Measurements from ENCODE around the gene IL21R.

IL21R gene

GRCh38 chr16:27460213-27460612, 58.2 kb downstream of the IL21R start:
- TF ChIP-seq POLR2A (IDR thresholded peaks at IDR 0.05; ENCODE audit: low read depth, low read length) = no peak
- DNase-seq (ENCODE audit: insufficient read length, low spot score) (no peak), FAIRE-seq (no peak)

GRCh38 chr16:27460663-27461482, 58.9 kb downstream of the IL21R start:
- FAIRE-seq (no peak), DNase-seq (ENCODE audit: insufficient read length, low spot score) (no peak)
- TF ChIP-seq POLR2A (IDR thresholded peaks at IDR 0.05; ENCODE audit: low read depth, low read length) = no peak

- no peak for FAIRE-seq
- no peak for TF ChIP-seq POLR2A (IDR thresholded peaks at IDR 0.05; ENCODE audit: low read depth, low read length)
- no peak for DNase-seq (ENCODE audit: insufficient read length, low spot score)
Measured at GRCh38 chr16:27461483-27462171, 59.7 kb downstream of the IL21R start.

DNA sequence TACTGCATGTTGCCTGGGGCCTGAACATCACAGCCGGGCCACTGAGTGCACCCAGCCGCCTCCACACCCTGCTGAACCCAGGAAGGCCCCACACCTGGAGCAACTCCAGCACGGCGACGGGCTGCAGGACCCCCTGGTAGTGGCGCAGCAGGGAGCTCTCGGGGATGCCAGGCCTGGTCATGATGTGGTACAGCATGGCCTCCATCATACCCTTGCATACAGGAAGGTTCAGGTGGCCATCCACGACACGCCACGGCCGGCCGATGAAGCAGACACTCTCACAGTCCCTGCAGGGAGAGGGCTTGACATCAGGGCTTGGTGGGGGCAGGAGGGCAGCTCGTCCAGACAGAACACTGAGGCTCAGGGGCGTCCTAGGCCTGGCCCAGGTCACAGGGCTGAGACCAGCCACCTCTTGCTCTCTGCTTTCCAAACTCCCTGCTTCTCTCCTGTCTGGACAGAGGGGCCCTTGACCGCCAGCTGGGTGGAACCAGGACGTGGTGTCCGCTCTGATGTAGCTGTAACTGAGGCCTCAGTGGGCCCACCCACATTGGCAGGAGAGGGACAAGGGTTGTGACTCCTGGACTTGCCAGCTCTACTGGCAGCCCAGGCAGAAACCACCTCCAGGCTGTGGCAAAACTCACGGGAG, 60.3 kb downstream of the IL21R start:
- no peak for DNase-seq (ENCODE audit: insufficient read length, low spot score)
- FAIRE-seq = no peak
- TF ChIP-seq POLR2A (IDR thresholded peaks at IDR 0.05; ENCODE audit: low read depth, low read length) = no peak

DNA sequence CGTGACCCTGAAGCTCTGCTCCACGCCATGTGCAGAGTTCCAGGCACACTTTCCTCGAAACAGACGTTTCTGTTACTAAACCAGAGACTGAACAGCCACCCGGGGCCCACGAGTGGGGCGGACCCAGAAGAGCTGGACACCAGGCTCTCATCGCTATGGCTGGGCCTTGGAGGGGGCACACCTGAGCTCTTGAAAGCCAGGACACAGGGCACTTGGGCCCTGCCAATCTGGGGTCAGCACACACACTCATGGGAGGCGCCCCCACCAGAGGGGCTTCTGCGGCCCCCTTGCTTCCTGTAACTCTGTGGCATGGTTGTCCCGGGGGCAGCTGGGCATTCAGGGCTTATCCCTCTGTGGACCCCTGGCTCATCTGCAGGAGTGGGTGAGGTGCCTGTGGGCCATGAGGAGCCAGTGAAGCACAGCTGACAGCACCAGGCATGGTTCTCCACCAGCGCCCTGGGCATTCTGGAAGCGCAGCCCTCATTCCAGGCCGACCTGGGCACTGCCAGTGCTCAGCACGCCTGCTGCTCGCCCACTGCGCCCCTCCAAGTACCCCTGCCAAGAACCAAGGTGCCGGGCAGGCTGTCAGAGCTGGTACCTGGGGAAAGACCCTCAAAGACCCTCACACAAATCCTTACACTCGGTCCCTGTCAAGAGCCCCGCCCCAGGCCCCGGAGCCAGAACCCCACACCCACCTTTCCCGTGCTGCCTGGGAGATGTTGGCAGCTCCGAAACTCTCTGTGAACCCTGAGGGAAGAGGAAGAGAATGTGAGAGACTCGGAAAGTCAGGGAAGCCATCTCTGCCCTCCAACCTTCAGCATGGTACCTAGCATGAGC, 61.1 kb downstream of the IL21R start:
- no peak for FAIRE-seq
- no peak for DNase-seq (ENCODE audit: insufficient read length, low spot score)
- TF ChIP-seq POLR2A (IDR thresholded peaks at IDR 0.05; ENCODE audit: low read depth, low read length) = no peak

DNA sequence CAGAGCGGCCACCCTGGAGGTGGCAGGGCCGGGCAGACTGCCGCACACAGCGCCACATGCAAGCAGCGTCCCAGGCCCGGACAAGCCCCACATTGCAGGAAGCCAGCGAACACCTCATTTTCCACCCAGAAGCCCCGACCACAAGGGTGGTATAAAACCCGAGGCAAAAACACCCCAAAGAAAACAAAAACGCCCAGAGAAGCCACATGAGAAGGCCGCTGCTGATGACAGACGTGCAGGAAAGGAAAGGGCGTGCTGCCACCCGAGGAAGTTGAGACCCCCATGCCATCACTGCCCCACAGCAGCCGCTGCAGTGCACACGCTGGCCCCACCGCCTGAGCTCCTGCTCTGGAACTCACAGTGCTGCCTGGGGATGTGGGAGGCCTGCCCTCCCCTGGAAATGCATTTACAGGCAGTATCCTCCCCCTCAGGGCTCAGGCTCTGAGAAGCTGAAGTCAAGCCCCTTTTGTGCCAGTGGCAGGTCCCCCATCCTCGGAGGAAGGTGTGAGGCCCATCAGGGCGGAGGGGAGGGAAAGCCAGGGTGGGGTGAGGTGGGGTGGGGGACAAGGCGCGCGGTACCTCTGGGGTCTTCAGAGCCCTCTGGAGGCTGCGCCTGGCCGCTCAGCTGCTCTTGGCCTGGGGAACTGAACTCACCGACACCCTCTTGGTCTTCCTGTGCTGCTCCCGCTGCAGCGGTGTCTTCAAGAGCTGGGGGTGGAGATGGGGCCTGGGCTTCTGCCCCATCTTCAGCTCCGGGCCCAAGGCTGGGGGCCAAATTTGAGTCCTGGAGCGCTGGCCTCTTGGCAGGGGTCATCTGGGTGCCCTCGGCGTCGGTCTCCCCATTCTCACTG, 62.0 kb downstream of the IL21R start:
- DNase-seq (ENCODE audit: insufficient read length, low spot score) (no peak), FAIRE-seq (no peak)
- TF ChIP-seq POLR2A (IDR thresholded peaks at IDR 0.05; ENCODE audit: low read depth, low read length) = no peak

- DNase-seq (ENCODE audit: insufficient read length, low spot score) (no peak), FAIRE-seq (no peak)
- TF ChIP-seq POLR2A (IDR thresholded peaks at IDR 0.05; ENCODE audit: low read depth, low read length) = no peak
Measured at GRCh38 chr16:27464626-27465482, 62.9 kb downstream of the IL21R start.

- no peak for TF ChIP-seq POLR2A (IDR thresholded peaks at IDR 0.05; ENCODE audit: low read depth, low read length)
- DNase-seq (ENCODE audit: insufficient read length, low spot score) (no peak), FAIRE-seq (no peak)
Measured at GRCh38 chr16:27465483-27465879, 63.5 kb downstream of the IL21R start.

GRCh38 chr16:27468941-27469531, 67.1 kb downstream of the IL21R start:
- TF ChIP-seq POLR2A (IDR thresholded peaks at IDR 0.05; ENCODE audit: low read depth, low read length) = no peak
- DNase-seq (ENCODE audit: insufficient read length, low spot score) (no peak), FAIRE-seq (no peak)

DNA sequence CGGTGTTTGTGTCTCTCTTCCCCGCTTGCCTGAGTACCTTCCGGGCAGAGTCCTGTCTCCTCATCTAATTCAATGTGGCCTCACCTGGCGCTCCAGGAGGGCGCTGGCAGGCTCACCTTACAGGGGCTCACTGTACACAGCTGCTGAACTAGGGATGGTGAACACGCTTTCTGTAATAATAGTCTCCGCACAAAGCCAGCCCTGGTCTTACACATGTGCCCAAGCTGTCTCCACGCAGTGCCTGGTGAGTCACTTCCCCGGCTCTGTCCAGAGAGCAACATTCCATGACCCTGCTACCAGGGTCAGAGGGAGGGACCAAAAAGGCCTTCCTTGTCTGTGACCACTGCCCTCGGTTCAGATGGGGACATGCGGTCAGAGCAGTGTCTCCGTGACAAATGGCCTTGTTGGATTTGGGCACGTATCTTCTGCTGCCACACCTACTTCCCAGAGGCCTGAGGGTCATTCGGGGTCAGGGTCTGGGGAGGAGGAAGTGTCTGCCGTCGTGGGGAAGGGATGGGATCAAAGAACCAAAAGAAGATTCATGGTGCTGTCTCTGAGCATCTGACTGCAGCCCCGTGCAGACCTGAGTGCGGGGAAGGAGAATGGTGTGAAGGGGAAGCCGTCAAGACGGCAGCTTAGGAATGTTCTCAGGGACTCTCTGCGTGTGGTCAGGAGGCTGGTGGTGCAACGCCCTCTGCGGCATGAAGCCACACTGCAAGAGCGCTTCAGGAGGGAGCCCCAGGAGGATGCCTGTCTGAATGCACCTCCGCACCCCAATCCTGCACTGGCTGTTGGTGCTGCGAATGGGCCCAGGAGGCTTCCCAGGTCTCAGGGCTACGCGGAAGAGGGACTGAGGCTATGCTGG, 68.8 kb downstream of the IL21R start:
- DNase-seq (ENCODE audit: insufficient read length, low spot score) (peak; percentile 77), FAIRE-seq (no peak)
- TF ChIP-seq POLR2A (IDR thresholded peaks at IDR 0.05; ENCODE audit: low read depth, low read length) = no peak

- DNase-seq (ENCODE audit: insufficient read length, low spot score) = no peak
- TF ChIP-seq POLR2A (IDR thresholded peaks at IDR 0.05; ENCODE audit: low read depth, low read length) = no peak
- no peak for FAIRE-seq
Measured at GRCh38 chr16:27471661-27472060, 69.7 kb downstream of the IL21R start.
